Suprapubic skin (tissue), 4 donors: ENCODE data around the gene FAM187B. TPM values are rescaled to one million over a fixed set of nuclear protein-coding genes. Genes with fewer than 3 reads are reported as not detected.
"Not testable (repeated sequence)": the region's sequence is repeated elsewhere in the genome, so short reads cannot be mapped to it uniquely, and the experiment has no call there.

Experiments used
- DNase-seq, 2 donors: peaks; one replicate each; pipeline ENCODE4 v3.0.0-alpha.2; 2019; ENCODE audit warnings: low spot score in 2 of 2
- H3K27ac ChIP-seq: fragments of 200-600 bp; sonication (generic); one replicate; pipeline ENCODE4 v1.5.1; 2019
- H3K27me3 ChIP-seq: fragments of 200-600 bp; sonication (generic); one replicate; pipeline ENCODE4 v1.5.1; 2019
- H3K36me3 ChIP-seq: fragments of 200-600 bp; sonication (generic); one replicate; pipeline ENCODE4 v1.5.1; 2019
- H3K4me1 ChIP-seq: fragments of 200-600 bp; sonication (generic); one replicate; pipeline ENCODE4 v1.5.1; 2019
- H3K4me3 ChIP-seq: fragments of 200-600 bp; sonication (generic); one replicate; pipeline ENCODE4 v1.5.1; 2019; ENCODE audit warnings: mild to moderate bottlenecking
- H3K9me3 ChIP-seq: fragments of 200-600 bp; sonication (generic); one replicate; pipeline ENCODE4 v1.5.1; 2019
- CTCF ChIP-seq, 2 donors: fragments of 200-600 bp in 1 of 2; fragments of 450-650 bp in 1 of 2; sonication (generic) in 1 of 2; IDR thresholded peaks; one replicate each; pipeline ENCODE4 v1.5.1; 2016 to 2019; ENCODE audit warnings: antibody characterized with exemption in 2 of 2, mild to moderate bottlenecking in 1 of 2, moderate library complexity in 1 of 2
- EP300 ChIP-seq: sonication (generic); formaldehyde crosslinking; IDR thresholded peaks from one replicate; pipeline ENCODE4 v1.6.1; 2017; ENCODE audit warnings: antibody characterized with exemption
- POLR2A ChIP-seq, 2 donors: fragments of 450-650 bp; IDR thresholded peaks; one replicate each; pipeline ENCODE4 v1.6.1; 2017; ENCODE audit warnings: antibody characterized with exemption in 2 of 2, mild to moderate bottlenecking in 2 of 2, moderate library complexity in 2 of 2
- POLR2AphosphoS5 ChIP-seq, 3 donors: sonication (generic); formaldehyde crosslinking; IDR thresholded peaks; one replicate each; pipeline ENCODE4 v1.6.1; 2017; ENCODE audit warnings: antibody characterized with exemption in 3 of 3
- WGBS: methylation state at CpG from one replicate; pipeline ENCODE4 v1.1.5; 2018; 5-methylcytosine and 5-hydroxymethylcytosine counted together
- total RNA-seq, 4 donors: library from RNA; depleted of rRNA; stranded (reverse); fragments of >200 nt; gene quantifications; one replicate each; pipeline ENCODE4 v1.1.0, GENCODE V29; 2016

Gene FAM187B
- total RNA-seq, 4 donors from 2014 or later = not detected

GRCh38 chr19:35222373-35223015 lies 6.0 kb downstream of the FAM187B start:
- Histone ChIP-seq H3K27me3 (no peaks in the 10 kb centered on the region), H3K36me3 (no peaks in the 10 kb centered on the region), H3K4me1 (peaks cover 28% of the 10 kb centered on the region), H3K27ac (no peak overlapping the region), H3K4me3 (no peak overlapping the region), H3K9me3 (no peaks in the 10 kb centered on the region)
- WGBS = 94% methylated on average over 7 of the region's 7 CpGs
- TF ChIP-seq POLR2A (IDR thresholded peaks at IDR 0.05) (no peak), CTCF (IDR thresholded peaks at IDR 0.05) (no peak), POLR2AphosphoS5 (IDR thresholded peaks at IDR 0.05) (no peak), EP300 (no peak)
- DNase-seq = peak in 1 of 2 donors; percentile 71

GRCh38 chr19:35220973-35221590 lies 7.5 kb downstream of the FAM187B start:
- H3K4me3 ChIP-seq, H3K9me3 ChIP-seq, H3K27ac ChIP-seq, H3K36me3 ChIP-seq, H3K27me3 ChIP-seq: not testable (repeated sequence)
- 85% methylated on average over 4 of the region's 4 CpGs for WGBS
- H3K4me1 ChIP-seq = peaks cover 22% of the 10 kb centered on the region
- peak in 1 of 2 donors; percentile 40 for DNase-seq

- TF ChIP-seq EP300 (no peak), POLR2A (IDR thresholded peaks at IDR 0.05) (no peak), CTCF (IDR thresholded peaks at IDR 0.05) (no peak), POLR2AphosphoS5 (IDR thresholded peaks at IDR 0.05) (no peak)
- Histone ChIP-seq H3K9me3 (peaks cover 3% of the 10 kb centered on the region), H3K27ac (no peak overlapping the region), H3K36me3 (no peaks in the 10 kb centered on the region), H3K4me1 (peaks cover 18% of the 10 kb centered on the region), H3K27me3 (no peaks in the 10 kb centered on the region), H3K4me3 (no peak overlapping the region)
- WGBS = 62% methylated on average over 3 of the region's 3 CpGs
- DNase-seq = peak in 1 of 2 donors; percentile 26
Measured at GRCh38 chr19:35220315-35220921, 8.1 kb downstream of the FAM187B start.

- no peak for DNase-seq
- WGBS = 96% methylated on average over 1 of the region's 1 CpG
- H3K27ac ChIP-seq = no peak overlapping the region
- H3K4me1 ChIP-seq = peaks cover 11% of the 10 kb centered on the region
- no peaks in the 10 kb centered on the region for H3K27me3 ChIP-seq
- H3K9me3 ChIP-seq = peaks cover 3% of the 10 kb centered on the region
- no peaks in the 10 kb centered on the region for H3K36me3 ChIP-seq
- no peak for TF ChIP-seq CTCF (IDR thresholded peaks at IDR 0.05)
- TF ChIP-seq POLR2AphosphoS5 (IDR thresholded peaks at IDR 0.05) = no peak
- no peak for TF ChIP-seq EP300
- TF ChIP-seq POLR2A (IDR thresholded peaks at IDR 0.05) = no peak
- no peak overlapping the region for H3K4me3 ChIP-seq
Measured at GRCh38 chr19:35219008-35219407, 9.5 kb downstream of the FAM187B start.

- H3K27me3 ChIP-seq = no peaks in the 10 kb centered on the region
- peaks cover 16% of the 10 kb centered on the region for H3K4me1 ChIP-seq
- peaks cover 3% of the 10 kb centered on the region for H3K9me3 ChIP-seq
- no peak for DNase-seq
- H3K4me3 ChIP-seq = no peak overlapping the region
- no peak for TF ChIP-seq POLR2AphosphoS5 (IDR thresholded peaks at IDR 0.05)
- no peak for TF ChIP-seq POLR2A (IDR thresholded peaks at IDR 0.05)
- TF ChIP-seq EP300 = no peak
- TF ChIP-seq CTCF (IDR thresholded peaks at IDR 0.05) = no peak
- no peaks in the 10 kb centered on the region for H3K36me3 ChIP-seq
- H3K27ac ChIP-seq = no peak overlapping the region
Measured at GRCh38 chr19:35217649-35217990, 10.9 kb downstream of the FAM187B start.
